ENCODE data around the gene DIS3L.
"Not testable (repeated sequence)": the region's sequence is repeated elsewhere in the genome, so short reads cannot be mapped to it uniquely, and the experiment has no call there.

The DIS3L gene

GRCh38 chr15:66291816-66292570 lies 1.4 kb upstream of the DIS3L start:
- Histone ChIP-seq H3K27ac (peak overlapping the region; percentile 98; the same call in 1 of the 2 replicates), H3K4me2 (peak overlapping the region; percentile 94), H3K4me1 (peaks cover 52% of the 10 kb centered on the region), H3K4me3 (peak overlapping the region; percentile 77), H4K20me1 (no peaks in the 10 kb centered on the region), H3K27me3 (no peaks in the 10 kb centered on the region), H3K9me3 (no peaks in the 10 kb centered on the region), H3K9ac (peak overlapping the region; percentile 95; the same call in 1 of the 2 replicates), H3K36me3 (peaks cover 8% of the 10 kb centered on the region)
- TF ChIP-seq Cebpa-rat (IDR thresholded peaks at IDR 0.05), result no peak

GRCh38 chr15:66292571-66293418 lies 573 bp upstream of the DIS3L start:
- Histone ChIP-seq H3K4me2 (peak overlapping the region; percentile 94), H3K9ac (peak overlapping the region; percentile 95), H3K36me3 (peaks cover 14% of the 10 kb centered on the region), H3K27me3 (no peaks in the 10 kb centered on the region), H4K20me1 (no peaks in the 10 kb centered on the region), H3K4me3 (peak overlapping the region; percentile 77), H3K9me3 (no peaks in the 10 kb centered on the region), H3K27ac (peak overlapping the region; percentile 98), H3K4me1 (peaks cover 52% of the 10 kb centered on the region)
- TF ChIP-seq Cebpa-rat (IDR thresholded peaks at IDR 0.05), result no peak

GRCh38 chr15:66294157-66294931 lies 976 bp downstream of the DIS3L start:
- TF ChIP-seq Cebpa-rat (IDR thresholded peaks at IDR 0.05), result no peak
- Histone ChIP-seq H3K9ac (peak overlapping the region; percentile 95), H3K4me2 (peak overlapping the region; percentile 94), H3K4me1 (peaks cover 52% of the 10 kb centered on the region), H4K20me1 (peaks cover 5% of the 10 kb centered on the region; the same call in 1 of the 2 replicates), H3K9me3 (no peaks in the 10 kb centered on the region), H3K4me3 (peak overlapping the region; percentile 77), H3K27me3 (no peaks in the 10 kb centered on the region), H3K27ac (peak overlapping the region; percentile 98), H3K36me3 (peaks cover 28% of the 10 kb centered on the region)

GRCh38 chr15:66294932-66295235 lies 1.5 kb downstream of the DIS3L start:
- Histone ChIP-seq H3K36me3 (peaks cover 33% of the 10 kb centered on the region), H3K27ac (peak overlapping the region; percentile 98), H4K20me1 (peaks cover 5% of the 10 kb centered on the region; the same call in 1 of the 2 replicates), H3K9me3 (no peaks in the 10 kb centered on the region), H3K4me3 (peak overlapping the region; percentile 77), H3K27me3 (no peaks in the 10 kb centered on the region), H3K4me1 (peaks cover 48% of the 10 kb centered on the region), H3K9ac (peak overlapping the region; percentile 95), H3K4me2 (peak overlapping the region; percentile 94)
- no peak for TF ChIP-seq Cebpa-rat (IDR thresholded peaks at IDR 0.05)

- no peak for TF ChIP-seq Cebpa-rat (IDR thresholded peaks at IDR 0.05)
- no peak overlapping the region for H3K27ac ChIP-seq
- peaks cover 9% of the 10 kb centered on the region; the same call in 1 of the 2 replicates for H4K20me1 ChIP-seq
- H3K4me1 ChIP-seq, result peaks cover 38% of the 10 kb centered on the region
- H3K27me3 ChIP-seq, result no peaks in the 10 kb centered on the region
- H3K9me3 ChIP-seq, result no peaks in the 10 kb centered on the region
- peaks cover 44% of the 10 kb centered on the region for H3K36me3 ChIP-seq
- no peak overlapping the region for H3K9ac ChIP-seq
- peak overlapping the region; percentile 94; the same call in 1 of the 2 replicates for H3K4me2 ChIP-seq
- no peak overlapping the region for H3K4me3 ChIP-seq
Observed at GRCh38 chr15:66296186-66296585, 2.8 kb downstream of the DIS3L start.

GRCh38 chr15:66298803-66299251 lies 5.5 kb downstream of the DIS3L start:
- TF ChIP-seq Cebpa-rat (IDR thresholded peaks at IDR 0.05), result no peak
- H4K20me1 ChIP-seq, result peaks cover 16% of the 10 kb centered on the region; the same call in 1 of the 2 replicates
- no peak overlapping the region for H3K9ac ChIP-seq
- H3K4me2 ChIP-seq, result no peak overlapping the region
- H3K27ac ChIP-seq, result no peak overlapping the region
- H3K36me3 ChIP-seq, result peaks cover 57% of the 10 kb centered on the region
- no peaks in the 10 kb centered on the region for H3K9me3 ChIP-seq
- no peaks in the 10 kb centered on the region for H3K27me3 ChIP-seq
- H3K4me1 ChIP-seq, result peaks cover 20% of the 10 kb centered on the region
- H3K4me3 ChIP-seq, result no peak overlapping the region

- no peak overlapping the region for H3K9ac ChIP-seq
- peaks cover 70% of the 10 kb centered on the region for H3K36me3 ChIP-seq
- TF ChIP-seq Cebpa-rat (IDR thresholded peaks at IDR 0.05), result no peak
- no peak overlapping the region for H3K4me2 ChIP-seq
- peaks cover 16% of the 10 kb centered on the region; the same call in 1 of the 2 replicates for H4K20me1 ChIP-seq
- no peak overlapping the region for H3K27ac ChIP-seq
- peaks cover 11% of the 10 kb centered on the region for H3K4me1 ChIP-seq
- no peaks in the 10 kb centered on the region for H3K27me3 ChIP-seq
- no peak overlapping the region for H3K4me3 ChIP-seq
- no peaks in the 10 kb centered on the region for H3K9me3 ChIP-seq
Observed at GRCh38 chr15:66302489-66303278, 9.3 kb downstream of the DIS3L start.

- not testable (repeated sequence) for H3K27me3 ChIP-seq, H3K27ac ChIP-seq, H3K9ac ChIP-seq, H3K4me3 ChIP-seq, H3K9me3 ChIP-seq
- Histone ChIP-seq H4K20me1 (peaks cover 11% of the 10 kb centered on the region; the same call in 1 of the 2 replicates), H3K4me2 (peak overlapping the region; percentile 17; the same call in 1 of the 2 replicates), H3K4me1 (peaks cover 11% of the 10 kb centered on the region), H3K36me3 (peaks cover 71% of the 10 kb centered on the region)
Observed at GRCh38 chr15:66304425-66304824, 11.1 kb downstream of the DIS3L start.

- Histone ChIP-seq H3K27ac (no peak overlapping the region), H3K4me2 (no peak overlapping the region), H3K27me3 (no peaks in the 10 kb centered on the region)
Observed at GRCh38 chr15:66306381-66306780, 13.0 kb downstream of the DIS3L start.

More at GRCh38 chr15:66306381-66306780, 13.0 kb downstream of the DIS3L start:
- no peak for TF ChIP-seq Cebpa-rat (IDR thresholded peaks at IDR 0.05)
- Histone ChIP-seq H3K36me3 (peaks cover 74% of the 10 kb centered on the region), H4K20me1 (peaks cover 7% of the 10 kb centered on the region; the same call in 1 of the 2 replicates), H3K4me1 (peaks cover 11% of the 10 kb centered on the region), H3K4me3 (no peak overlapping the region), H3K9ac (no peak overlapping the region), H3K9me3 (no peaks in the 10 kb centered on the region)

Data from BLaER1 (cell line).